ENCODE data around the gene PRF1. TPM values are rescaled to one million over a fixed set of nuclear protein-coding genes. Genes with fewer than 3 reads are reported as not detected.
"Not testable (repeated sequence)": the region's sequence is repeated elsewhere in the genome, so short reads cannot be mapped to it uniquely, and the experiment has no call there.

PRF1 gene
- total RNA-seq, 3 donors from 2014 or later (not counting 1 experiment from before 2014, with no cell fraction given): 1,641 to 2,133 (median 1,982) TPM

DNA sequence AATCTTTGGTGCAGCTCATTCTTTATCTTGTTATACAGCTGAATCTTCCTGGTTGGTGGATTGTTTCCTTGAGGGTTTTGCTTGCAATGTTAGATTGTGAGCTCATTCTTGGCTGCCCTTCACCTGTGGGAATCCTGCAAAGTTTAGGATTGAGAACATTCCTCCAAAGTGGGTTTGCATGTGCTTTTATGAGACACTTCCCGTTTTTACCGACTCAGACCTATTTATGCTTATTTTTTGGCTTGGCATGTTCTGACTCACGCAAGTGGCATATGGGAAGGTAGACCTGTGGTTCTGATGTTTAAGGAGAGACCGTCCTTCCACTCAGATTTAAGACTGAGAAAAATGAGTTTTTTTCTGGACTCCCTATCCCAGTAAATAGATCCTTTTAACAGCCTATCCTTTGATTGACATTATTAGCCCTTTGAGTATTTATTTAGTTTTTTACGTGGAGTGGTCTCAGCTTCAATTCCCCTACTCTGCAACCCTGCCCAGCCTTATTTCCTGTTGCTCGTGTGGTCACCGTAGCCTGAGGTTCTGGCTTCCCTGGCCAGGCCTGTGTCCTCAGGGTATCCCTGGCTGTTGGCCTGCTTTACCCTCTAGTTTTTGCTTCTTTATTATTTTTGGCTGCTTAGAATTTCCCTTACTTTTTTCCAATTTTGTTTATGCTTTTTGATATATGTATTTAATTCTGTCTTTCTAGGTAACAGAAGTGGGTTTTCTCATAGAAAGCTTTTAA, 13.4 kb upstream of the PRF1 start:
- Mint-ChIP-seq H3K4me1 (peaks cover 85 to 88% of the 10 kb centered on the region in 2 donors), H3K4me3 (peak overlapping the region; percentile 86), H3K9me3 (peaks cover 2% of the 10 kb centered on the region in 2 donors), H3K36me3 (no peaks in the 10 kb centered on the region), H3K27ac (peak overlapping the region; percentile 89 to 97), H3K27me3 (ENCODE audit: low read depth in 2 of 2) (no peaks in the 10 kb centered on the region)
- intact Hi-C loops (cut with micrococcal nuclease): loop anchor here (1.0 to 10.0 kb wide), 4 partner anchors 13 to 451 kb away; partner anchors contain the start of gene PRF1
- no peaks in the 10 kb centered on the region for H3K36me3 ChIP-seq (ENCODE audit: control insufficient read depth, insufficient read depth, low read length)
- ATAC-seq (no peak), DNase-seq (no peak)
- H3K4me3 ChIP-seq (ENCODE audit: low read length): no peak overlapping the region
- H3K9me3 ChIP-seq (ENCODE audit: control insufficient read depth, insufficient read depth, low read length): no peaks in the 10 kb centered on the region
- H3K27me3 ChIP-seq (ENCODE audit: control insufficient read depth, insufficient read depth, low read length): no peaks in the 10 kb centered on the region
- H3K27ac ChIP-seq (ENCODE audit: low read length): peak overlapping the region; percentile 76
- peaks cover 52% of the 10 kb centered on the region for H3K4me1 ChIP-seq (ENCODE audit: control insufficient read depth, insufficient read depth, low read length)
- 9% methylated on average over 5 of the region's 7 CpGs for WGBS (ENCODE audit: insufficient coverage)
- TF ChIP-seq, protein P1, sequence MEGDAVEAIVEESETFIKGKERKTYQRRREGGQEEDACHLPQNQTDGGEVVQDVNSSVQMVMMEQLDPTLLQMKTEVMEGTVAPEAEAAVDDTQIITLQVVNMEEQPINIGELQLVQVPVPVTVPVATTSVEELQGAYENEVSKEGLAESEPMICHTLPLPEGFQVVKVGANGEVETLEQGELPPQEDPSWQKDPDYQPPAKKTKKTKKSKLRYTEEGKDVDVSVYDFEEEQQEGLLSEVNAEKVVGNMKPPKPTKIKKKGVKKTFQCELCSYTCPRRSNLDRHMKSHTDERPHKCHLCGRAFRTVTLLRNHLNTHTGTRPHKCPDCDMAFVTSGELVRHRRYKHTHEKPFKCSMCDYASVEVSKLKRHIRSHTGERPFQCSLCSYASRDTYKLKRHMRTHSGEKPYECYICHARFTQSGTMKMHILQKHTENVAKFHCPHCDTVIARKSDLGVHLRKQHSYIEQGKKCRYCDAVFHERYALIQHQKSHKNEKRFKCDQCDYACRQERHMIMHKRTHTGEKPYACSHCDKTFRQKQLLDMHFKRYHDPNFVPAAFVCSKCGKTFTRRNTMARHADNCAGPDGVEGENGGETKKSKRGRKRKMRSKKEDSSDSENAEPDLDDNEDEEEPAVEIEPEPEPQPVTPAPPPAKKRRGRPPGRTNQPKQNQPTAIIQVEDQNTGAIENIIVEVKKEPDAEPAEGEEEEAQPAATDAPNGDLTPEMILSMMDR (IDR thresholded peaks at IDR 0.05): no peak

DNA sequence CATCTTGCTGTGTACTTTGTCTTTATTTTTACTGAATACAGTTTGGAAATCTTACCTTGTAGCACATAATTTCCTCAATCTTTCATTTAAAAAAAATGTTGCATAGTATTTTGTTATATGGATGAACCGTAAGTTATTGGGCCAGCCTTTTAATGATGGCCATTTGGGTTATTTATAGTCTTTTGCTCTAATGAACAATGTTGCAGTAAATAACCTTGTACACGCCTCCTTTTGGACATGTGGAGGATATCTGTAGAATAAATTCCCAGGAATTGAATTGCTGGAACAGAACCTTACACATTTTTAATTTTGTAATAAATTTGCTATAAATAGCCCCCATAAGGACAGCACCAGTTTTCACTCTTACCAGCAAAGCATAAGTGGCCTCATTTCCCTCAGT, 12.7 kb upstream of the PRF1 start:
- Mint-ChIP-seq H3K36me3 (no peaks in the 10 kb centered on the region), H3K27ac (peak overlapping the region; percentile 89 to 97), H3K4me3 (peak overlapping the region; percentile 86), H3K27me3 (ENCODE audit: low read depth in 2 of 2) (no peaks in the 10 kb centered on the region), H3K4me1 (peaks cover 91 to 93% of the 10 kb centered on the region in 2 donors), H3K9me3 (peaks cover 2% of the 10 kb centered on the region in 2 donors)
- intact Hi-C loops (cut with micrococcal nuclease): loop anchor here (5.0 to 10.0 kb wide), 2 partner anchors 142 to 450 kb away; no protein-coding TSS in a partner anchor
- H3K27me3 ChIP-seq (ENCODE audit: control insufficient read depth, insufficient read depth, low read length): no peaks in the 10 kb centered on the region
- no peak for DNase-seq
- ATAC-seq: no peak
- H3K9me3 ChIP-seq (ENCODE audit: control insufficient read depth, insufficient read depth, low read length): no peaks in the 10 kb centered on the region
- H3K4me1 ChIP-seq (ENCODE audit: control insufficient read depth, insufficient read depth, low read length): peaks cover 57% of the 10 kb centered on the region
- WGBS (ENCODE audit: insufficient coverage): 100% methylated on average over 1 of the region's 2 CpGs
- no peak overlapping the region for H3K27ac ChIP-seq (ENCODE audit: low read length)
- H3K36me3 ChIP-seq (ENCODE audit: control insufficient read depth, insufficient read depth, low read length): no peaks in the 10 kb centered on the region
- TF ChIP-seq, protein P1 (IDR thresholded peaks at IDR 0.05): no peak
- no peak overlapping the region for H3K4me3 ChIP-seq (ENCODE audit: low read length)

DNA sequence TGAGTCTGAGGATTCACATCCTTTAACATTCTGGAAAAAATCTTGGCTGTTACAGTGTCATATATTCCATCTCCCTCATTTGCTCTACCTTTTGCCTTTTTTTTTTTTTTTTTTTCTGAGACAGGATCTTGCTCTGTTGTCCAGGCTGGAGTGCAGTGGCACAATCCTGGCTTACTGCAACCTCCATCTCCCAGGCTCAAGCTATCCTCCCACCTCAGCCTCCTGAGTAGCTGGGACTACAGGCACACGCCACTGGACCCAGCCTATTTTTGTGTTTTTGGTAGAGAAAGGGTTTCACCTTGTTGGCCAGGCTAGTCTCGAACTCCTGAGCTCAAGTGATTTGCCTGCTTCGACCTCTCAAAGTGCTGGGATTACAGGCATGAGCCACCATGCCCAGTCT, 11.8 kb upstream of the PRF1 start:
- not testable (repeated sequence) for H3K27me3 Mint-ChIP-seq (ENCODE audit: low read depth in 2 of 2); H3K36me3 ChIP-seq (ENCODE audit: control insufficient read depth, insufficient read depth, low read length); H3K36me3 Mint-ChIP-seq; H3K4me3 Mint-ChIP-seq; H3K9me3 Mint-ChIP-seq; H3K27ac ChIP-seq (ENCODE audit: low read length); H3K9me3 ChIP-seq (ENCODE audit: control insufficient read depth, insufficient read depth, low read length); H3K4me3 ChIP-seq (ENCODE audit: low read length); H3K27me3 ChIP-seq (ENCODE audit: control insufficient read depth, insufficient read depth, low read length); DNase-seq; ATAC-seq
- peaks cover 65% of the 10 kb centered on the region for H3K4me1 ChIP-seq (ENCODE audit: control insufficient read depth, insufficient read depth, low read length)
- peak overlapping the region; percentile 89 to 97 for H3K27ac Mint-ChIP-seq
- WGBS (ENCODE audit: insufficient coverage): 90% methylated on average over 3 of the region's 3 CpGs
- peaks cover 91 to 93% of the 10 kb centered on the region in 2 donors for H3K4me1 Mint-ChIP-seq
- intact Hi-C loops (cut with micrococcal nuclease): loop anchor here (10.0 kb wide), 1 partner anchor 450 kb away; no protein-coding TSS in a partner anchor

DNA sequence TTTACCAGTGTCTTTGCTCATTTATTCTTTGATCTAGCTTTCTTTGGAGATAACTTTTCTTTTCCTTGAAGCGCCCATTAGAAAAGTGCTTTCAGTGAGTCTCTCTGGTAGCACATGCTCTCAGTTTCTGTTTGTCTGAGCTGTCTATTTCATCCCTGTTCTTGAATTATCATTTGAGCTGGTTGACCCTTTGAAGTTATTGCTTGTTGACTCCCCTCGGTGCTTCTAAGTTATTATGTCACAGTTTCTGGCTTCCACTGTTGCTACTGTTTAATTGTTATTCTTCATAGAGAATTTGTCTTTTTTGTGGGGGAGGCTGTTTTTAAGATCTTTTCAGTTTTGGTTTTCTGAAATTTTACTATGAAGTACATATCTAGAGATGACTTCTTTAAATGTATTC, 11.4 kb upstream of the PRF1 start:
- Histone ChIP-seq H3K27ac (ENCODE audit: low read length) (no peak overlapping the region), H3K9me3 (ENCODE audit: control insufficient read depth, insufficient read depth, low read length) (no peaks in the 10 kb centered on the region), H3K4me1 (ENCODE audit: control insufficient read depth, insufficient read depth, low read length) (peaks cover 69% of the 10 kb centered on the region), H3K27me3 (ENCODE audit: control insufficient read depth, insufficient read depth, low read length) (no peaks in the 10 kb centered on the region), H3K36me3 (ENCODE audit: control insufficient read depth, insufficient read depth, low read length) (no peaks in the 10 kb centered on the region), H3K4me3 (ENCODE audit: low read length) (no peak overlapping the region)
- Mint-ChIP-seq H3K4me1 (peaks cover 88 to 90% of the 10 kb centered on the region in 2 donors), H3K27me3 (ENCODE audit: low read depth in 2 of 2) (no peaks in the 10 kb centered on the region), H3K4me3 (peak overlapping the region; percentile 29), H3K36me3 (no peaks in the 10 kb centered on the region), H3K27ac (peak overlapping the region; percentile 70 to 97), H3K9me3 (peaks cover 2% of the 10 kb centered on the region in 2 donors)
- intact Hi-C loops (cut with micrococcal nuclease): loop anchor here (10.0 kb wide), 1 partner anchor 449 kb away; no protein-coding TSS in a partner anchor
- 58% methylated on average over 2 of the region's 2 CpGs for WGBS (ENCODE audit: insufficient coverage)
- ATAC-seq (no peak), DNase-seq (peak in 1 of 2 donors; percentile 25)
- TF ChIP-seq, protein P1 (IDR thresholded peaks at IDR 0.05): no peak

Data from natural killer cell (primary cell).